Dermis lymphatic vessel endothelial cell (primary cell): ENCODE measurements around the gene CCDC102A. TPM values are rescaled to one million over a fixed set of nuclear protein-coding genes. Genes with fewer than 3 reads are reported as not detected.

Source experiments
- total RNA-seq: library from RNA; depleted of rRNA; stranded (reverse); fragments of >200 nt; gene quantifications from 2 replicates; pipeline ENCODE4 v1.2.1, GENCODE V29; 2014

The CCDC102A gene
- 8.0 and 9.7 TPM in 2 replicates for total RNA-seq

DNA sequence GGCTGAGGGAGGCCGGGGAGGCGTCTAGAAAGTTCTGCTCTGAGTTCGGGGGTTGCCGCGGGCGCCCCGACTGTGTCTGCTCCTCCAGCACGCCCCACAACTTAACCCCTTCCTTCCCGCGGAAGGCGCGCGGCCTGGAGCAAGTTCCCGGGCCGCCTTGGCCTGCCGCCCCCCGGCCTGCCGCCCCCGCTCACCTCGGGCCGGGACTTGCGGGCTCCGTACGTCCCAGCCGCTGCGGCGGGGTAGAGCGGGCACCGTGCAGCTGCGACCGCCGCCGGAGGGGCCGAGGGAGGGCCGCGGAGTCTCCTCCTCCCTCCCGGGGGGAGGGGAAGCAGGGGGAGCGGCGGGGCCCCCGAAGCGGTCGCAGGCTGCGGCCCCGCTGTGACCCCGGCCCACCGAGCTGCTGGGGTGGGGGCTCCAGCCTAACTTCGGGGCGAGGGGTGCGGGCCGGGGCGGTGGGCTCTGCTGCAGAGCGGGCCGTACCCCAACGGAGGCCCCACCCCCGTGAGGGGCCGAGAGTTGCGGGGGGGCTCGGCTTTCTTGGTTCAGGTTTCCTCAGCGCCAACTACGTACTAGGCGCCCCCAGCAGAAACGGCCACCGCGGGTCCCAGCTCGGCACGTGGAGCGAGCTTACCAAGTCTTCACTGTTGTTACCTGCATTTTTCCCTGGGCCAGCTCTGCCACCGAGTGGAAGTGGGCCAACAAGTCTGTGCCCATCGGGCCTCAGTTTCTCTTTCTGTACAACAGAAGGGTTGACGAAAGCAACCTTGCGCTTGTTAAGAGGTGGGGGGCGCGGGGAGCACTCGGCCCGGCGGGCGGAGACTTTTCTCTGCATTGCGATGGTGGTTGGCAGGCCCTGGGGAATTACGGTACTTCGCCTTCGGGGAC lies at the start of gene CCDC102A:
Gene CCDC102A, minus strand, starts transcription at position 266 of the 888 bp plus-strand sequence. CDS start 7,394 bp downstream, outside the sequence.

DNA sequence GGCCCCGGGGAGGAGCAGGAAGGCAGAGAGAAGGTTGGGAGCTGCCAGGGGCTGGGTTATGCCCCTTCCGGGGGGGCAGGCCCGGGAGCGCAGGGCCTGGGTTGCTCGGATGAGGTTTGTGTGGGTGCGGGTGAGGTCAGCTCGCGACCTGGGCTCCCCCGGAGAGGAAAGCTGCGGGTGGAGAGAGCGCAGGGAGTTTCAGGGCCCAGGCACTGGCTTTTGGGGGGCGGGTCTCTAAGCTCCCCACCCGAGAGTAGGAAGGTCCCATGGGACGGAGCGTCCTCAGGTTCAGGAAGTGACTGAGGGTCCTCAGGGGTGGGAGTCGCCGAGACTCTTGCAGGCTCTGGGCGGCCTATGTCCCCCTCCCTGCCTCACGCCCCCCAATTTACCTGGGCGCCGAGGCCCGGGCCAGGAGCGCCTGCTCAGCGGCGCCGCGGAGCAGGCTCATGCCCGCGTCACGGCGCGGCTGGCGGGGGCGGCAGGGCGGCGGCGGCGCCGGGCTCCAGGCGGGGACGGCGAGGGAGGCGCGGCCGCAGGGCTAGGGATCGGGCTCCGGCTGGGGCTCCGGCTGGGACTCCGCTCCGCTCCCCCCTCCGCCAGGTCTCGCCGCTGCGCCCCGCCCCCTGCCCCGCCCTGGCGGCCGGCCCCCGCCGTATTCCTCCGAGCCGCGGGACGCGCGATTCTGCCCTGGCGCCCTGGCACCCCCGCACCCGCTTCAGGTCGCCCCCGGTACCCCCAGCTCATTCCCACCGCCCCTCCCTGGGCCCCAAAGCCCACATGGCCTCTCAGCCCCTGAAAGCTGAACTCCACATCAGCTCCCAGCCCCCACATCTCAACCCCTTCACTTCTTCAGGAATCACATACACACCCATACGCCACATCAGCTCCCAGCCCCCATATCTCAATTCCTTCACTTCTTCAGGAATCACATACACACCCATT lies 50.2 kb downstream of the CCDC102A start, which contains the start of gene DOK4:
Gene DOK4, minus strand, starts transcription at position 578 of the 942 bp plus-strand sequence. CDS start 6,986 bp downstream, outside the sequence.

DNA sequence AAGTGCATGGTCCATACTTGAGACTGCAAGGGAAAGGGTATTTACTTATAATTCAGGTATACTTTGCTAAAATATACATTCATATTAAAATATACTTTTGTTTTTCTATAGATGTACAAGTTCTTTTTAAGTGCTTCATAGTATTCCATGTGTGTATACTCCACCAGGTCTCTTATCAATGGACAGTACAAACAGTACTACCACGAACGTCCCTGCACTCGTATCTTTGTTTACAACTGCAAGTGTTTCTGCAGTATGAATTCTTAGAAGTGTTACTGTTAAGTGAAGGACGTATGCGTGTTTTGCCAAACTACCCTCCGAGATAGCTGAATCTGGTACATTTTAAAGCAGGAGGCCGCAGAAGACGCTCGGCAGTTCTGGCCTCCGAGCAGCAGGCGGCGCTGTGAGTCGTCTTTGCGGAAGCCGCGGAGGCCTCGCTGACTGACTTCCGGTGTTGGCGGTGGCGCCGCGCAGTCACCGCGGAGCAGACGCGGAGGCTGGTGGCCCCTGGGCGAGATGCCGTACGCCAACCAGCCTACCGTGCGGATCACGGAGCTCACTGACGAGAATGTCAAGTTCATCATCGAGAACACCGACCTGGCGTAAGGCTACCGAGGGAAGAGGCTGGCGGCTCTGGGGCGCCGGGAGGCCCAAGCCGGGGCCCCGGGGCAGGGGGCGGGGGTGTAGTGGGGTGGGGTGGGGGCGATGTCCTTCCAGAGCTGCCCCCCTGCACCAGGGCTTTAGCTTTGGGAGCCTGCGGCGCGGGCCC lies 74.0 kb downstream of the CCDC102A start, which contains the start of gene POLR2C:
Gene POLR2C, plus strand, starts transcription at position 471 of the 769 bp plus-strand sequence. Its CDS starts 46 bp downstream, at position 517.

Other genes with a start within 250 kb of the CCDC102A start
- gene CCL22, start 177.8 kb downstream of the CCDC102A start, total RNA-seq: not detected in 2 replicates
- gene CX3CL1, start 164.1 kb downstream of the CCDC102A start, total RNA-seq: 0.17 and 1.7 TPM in 2 replicates
- not detected in 2 replicates for gene CCL17, start 131.8 kb downstream of the CCDC102A start, total RNA-seq
- 58.4 and 62.6 TPM in 2 replicates for gene CIAPIN1, start 89.2 kb downstream of the CCDC102A start, total RNA-seq
- gene COQ9, start 89.1 kb downstream of the CCDC102A start, total RNA-seq: 41.4 and 45.4 TPM in 2 replicates
- 91.8 and 100 TPM in 2 replicates for gene POLR2C, start 73.9 kb downstream of the CCDC102A start, total RNA-seq
- gene DOK4, start 50.1 kb downstream of the CCDC102A start, total RNA-seq: 13.5 and 24.7 TPM in 2 replicates
- gene ADGRG5, start 6.1 kb upstream of the CCDC102A start, total RNA-seq: not detected in 2 replicates
- gene ADGRG1, start 92.1 kb upstream of the CCDC102A start, total RNA-seq: 4.3 and 12.2 TPM in 2 replicates
- gene ADGRG3, start 131.7 kb upstream of the CCDC102A start, total RNA-seq: 5.2 and 8.8 TPM in 2 replicates
- gene DRC7, start 158.2 kb upstream of the CCDC102A start, total RNA-seq: 0.22 and 0.60 TPM in 2 replicates
- 19.8 and 32.6 TPM in 2 replicates for gene KATNB1, start 199.2 kb upstream of the CCDC102A start, total RNA-seq